ENCODE results near the gene EPHA5. TPM values are rescaled to one million over a fixed set of nuclear protein-coding genes. Genes with fewer than 3 reads are reported as not detected.

Gene EPHA5
- total RNA-seq, 1 donor from 2014 or later = 0.86 TPM

DNA sequence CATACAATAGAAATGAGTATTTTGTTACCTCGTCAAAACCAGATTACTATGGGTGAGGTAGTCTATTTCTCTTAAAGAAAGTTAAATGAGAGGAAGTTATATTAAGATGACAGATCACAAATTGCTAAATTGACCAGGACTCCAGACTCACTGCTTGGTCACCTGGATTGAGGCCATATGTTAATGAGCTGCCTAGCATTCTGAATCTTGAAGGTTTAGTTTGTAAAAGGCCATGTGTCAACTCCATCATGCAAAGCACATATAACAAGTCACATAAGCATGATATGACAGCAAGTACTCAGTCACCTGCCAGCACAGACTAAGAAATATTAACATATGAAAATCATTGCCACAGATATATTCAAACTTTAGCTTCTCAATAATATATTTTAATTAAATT lies 72.6 kb downstream of the EPHA5 start:
- TF ChIP-seq, protein P1, sequence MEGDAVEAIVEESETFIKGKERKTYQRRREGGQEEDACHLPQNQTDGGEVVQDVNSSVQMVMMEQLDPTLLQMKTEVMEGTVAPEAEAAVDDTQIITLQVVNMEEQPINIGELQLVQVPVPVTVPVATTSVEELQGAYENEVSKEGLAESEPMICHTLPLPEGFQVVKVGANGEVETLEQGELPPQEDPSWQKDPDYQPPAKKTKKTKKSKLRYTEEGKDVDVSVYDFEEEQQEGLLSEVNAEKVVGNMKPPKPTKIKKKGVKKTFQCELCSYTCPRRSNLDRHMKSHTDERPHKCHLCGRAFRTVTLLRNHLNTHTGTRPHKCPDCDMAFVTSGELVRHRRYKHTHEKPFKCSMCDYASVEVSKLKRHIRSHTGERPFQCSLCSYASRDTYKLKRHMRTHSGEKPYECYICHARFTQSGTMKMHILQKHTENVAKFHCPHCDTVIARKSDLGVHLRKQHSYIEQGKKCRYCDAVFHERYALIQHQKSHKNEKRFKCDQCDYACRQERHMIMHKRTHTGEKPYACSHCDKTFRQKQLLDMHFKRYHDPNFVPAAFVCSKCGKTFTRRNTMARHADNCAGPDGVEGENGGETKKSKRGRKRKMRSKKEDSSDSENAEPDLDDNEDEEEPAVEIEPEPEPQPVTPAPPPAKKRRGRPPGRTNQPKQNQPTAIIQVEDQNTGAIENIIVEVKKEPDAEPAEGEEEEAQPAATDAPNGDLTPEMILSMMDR (conservative IDR thresholded peaks at IDR 0.05; ENCODE audit: low read depth, low read length) = no peak
- no peak overlapping the region for H3K4me3 ChIP-seq (ENCODE audit: low read depth, low read length)
- no peak for DNase-seq (ENCODE audit: low read depth)

DNA sequence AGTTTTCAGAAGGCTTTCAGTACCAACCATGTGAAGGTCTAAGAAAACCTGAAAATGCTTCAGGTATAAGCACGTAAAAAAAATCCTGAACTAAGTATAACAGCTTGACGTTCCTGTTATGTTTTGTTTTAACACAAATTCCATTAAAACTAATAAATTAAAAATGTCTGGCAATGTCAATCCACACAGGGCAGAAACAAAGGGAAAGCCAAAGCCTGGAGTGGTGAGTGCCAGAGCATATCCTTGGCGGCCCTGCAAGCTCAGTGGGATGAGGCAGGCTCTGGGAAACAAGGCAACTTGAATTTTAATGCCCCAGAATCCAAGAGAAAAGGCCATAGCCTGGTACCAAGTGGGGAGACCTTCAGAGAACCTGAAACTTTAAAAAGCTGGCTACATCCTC lies 78.2 kb downstream of the EPHA5 start:
- H3K4me3 ChIP-seq (ENCODE audit: low read depth, low read length) = no peak overlapping the region
- TF ChIP-seq, protein P1 (conservative IDR thresholded peaks at IDR 0.05; ENCODE audit: low read depth, low read length) = no peak
- DNase-seq (ENCODE audit: low read depth) = no peak

DNA sequence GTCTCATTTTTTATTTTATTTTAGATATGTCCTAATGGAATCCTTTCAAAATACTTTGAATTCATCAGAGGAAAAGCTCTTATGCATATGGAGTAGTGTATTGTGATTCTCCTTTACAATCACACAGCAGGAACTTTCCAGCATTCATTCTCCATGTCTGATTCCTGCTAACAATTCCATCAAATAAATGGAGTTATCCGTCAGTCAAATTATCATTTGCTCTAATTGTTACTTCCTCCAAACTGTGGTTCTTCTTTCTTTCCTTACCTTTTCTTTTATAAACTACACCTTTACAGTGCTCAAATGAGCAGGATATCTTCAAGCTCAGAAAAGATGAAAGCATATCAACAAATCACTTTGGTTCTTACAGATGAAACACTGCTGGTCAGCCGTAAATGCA lies 80.4 kb downstream of the EPHA5 start:
- TF ChIP-seq, protein P1 (conservative IDR thresholded peaks at IDR 0.05; ENCODE audit: low read depth, low read length) = no peak
- DNase-seq (ENCODE audit: low read depth) = no peak
- H3K4me3 ChIP-seq (ENCODE audit: low read depth, low read length) = no peak overlapping the region

DNA sequence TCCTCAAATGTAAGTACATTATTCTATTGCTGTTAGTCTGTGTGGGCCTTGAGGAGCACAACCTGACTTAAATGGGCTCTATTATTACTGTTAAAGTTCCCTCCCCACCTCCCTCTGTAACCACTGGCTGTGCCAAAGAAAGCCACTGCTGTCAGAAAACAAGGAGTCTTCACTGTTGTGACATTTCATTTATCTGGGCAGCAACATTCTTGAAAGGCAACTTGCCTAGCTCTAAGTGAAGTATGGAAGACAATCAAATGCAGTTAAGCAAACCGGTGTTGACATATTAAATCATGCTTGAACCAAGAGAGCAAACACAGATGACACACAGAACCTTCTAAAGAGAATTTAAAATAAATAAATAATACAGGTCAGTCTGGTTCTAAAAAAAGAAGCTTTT lies 81.0 kb downstream of the EPHA5 start:
- TF ChIP-seq, protein P1 (conservative IDR thresholded peaks at IDR 0.05; ENCODE audit: low read depth, low read length) = no peak
- no peak for DNase-seq (ENCODE audit: low read depth)
- H3K4me3 ChIP-seq (ENCODE audit: low read depth, low read length) = no peak overlapping the region

DNA sequence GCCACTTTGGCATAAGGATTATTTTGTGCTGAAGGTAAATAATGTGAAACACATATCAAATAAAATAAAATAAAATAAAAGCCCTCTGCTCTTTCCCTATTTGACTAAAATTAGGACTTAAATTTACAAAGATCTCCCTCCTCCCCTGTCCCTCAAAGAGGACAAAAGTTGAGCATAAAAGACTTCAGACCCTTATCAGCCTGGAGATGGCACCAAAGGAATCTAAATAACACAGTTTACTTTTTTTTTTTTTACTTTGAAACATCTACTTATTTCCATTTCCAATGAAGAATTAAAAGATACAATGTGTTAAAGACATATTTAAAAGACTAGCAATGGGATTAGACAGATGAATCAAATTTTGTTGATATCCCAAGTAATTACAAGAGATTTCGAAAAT lies 89.7 kb downstream of the EPHA5 start:
- no peak overlapping the region for H3K4me3 ChIP-seq (ENCODE audit: low read depth, low read length)
- TF ChIP-seq, protein P1 (conservative IDR thresholded peaks at IDR 0.05; ENCODE audit: low read depth, low read length) = peak; percentile 11
- DNase-seq (ENCODE audit: low read depth) = no peak

DNA sequence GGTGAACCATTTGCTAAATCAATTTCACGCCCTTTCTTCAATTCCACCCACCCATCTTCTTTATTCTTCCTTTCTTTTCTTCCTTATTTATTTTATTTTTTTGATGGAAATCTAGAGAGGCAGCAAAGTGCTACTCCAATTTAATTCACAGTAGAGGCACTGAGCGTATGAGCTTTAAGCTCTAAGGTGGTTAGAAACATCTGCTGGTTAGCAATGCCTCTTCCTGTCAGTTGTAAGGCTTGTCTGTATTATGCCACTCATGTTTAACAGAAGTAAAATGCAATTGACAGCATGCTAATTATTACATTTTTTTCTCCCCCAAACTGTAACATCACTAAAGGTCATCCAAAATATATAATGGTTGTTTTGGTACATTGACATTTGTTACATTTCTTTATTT lies 103.8 kb downstream of the EPHA5 start:
- no peak for DNase-seq (ENCODE audit: low read depth)
- TF ChIP-seq, protein P1 (conservative IDR thresholded peaks at IDR 0.05; ENCODE audit: low read depth, low read length) = no peak
- no peak overlapping the region for H3K4me3 ChIP-seq (ENCODE audit: low read depth, low read length)

DNA sequence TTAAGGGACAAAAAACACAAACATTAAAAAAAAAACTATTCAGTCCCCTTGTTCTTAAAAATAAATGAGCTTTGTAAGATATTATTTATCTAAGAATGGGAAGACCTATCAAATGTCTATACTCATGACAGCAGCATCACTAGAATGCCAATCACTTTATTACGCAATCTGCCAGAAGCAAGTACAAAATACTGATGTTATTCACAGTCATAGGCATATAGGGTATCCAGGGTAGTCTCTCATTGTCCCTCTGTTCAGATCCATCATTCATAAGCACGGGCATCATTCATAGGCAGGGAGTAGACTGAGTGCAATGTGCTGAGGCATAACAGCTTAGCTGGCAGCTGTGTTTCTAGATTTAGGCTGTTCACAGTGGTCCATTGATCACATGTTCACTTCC lies 109.1 kb downstream of the EPHA5 start:
- H3K4me3 ChIP-seq (ENCODE audit: low read depth, low read length) = no peak overlapping the region
- DNase-seq (ENCODE audit: low read depth) = no peak
- TF ChIP-seq, protein P1 (conservative IDR thresholded peaks at IDR 0.05; ENCODE audit: low read depth, low read length) = no peak
